WTC11 (cell line): ENCODE measurements around the gene LRRC18. TPM values are rescaled to one million over a fixed set of nuclear protein-coding genes. Genes with fewer than 3 reads are reported as not detected.

Experiments used
- ATAC-seq: fragments of 200-7000 bp; cut with Tn5 transposase; 2 replicates; pipeline ENCODE4 v1.10.0; 2021; ENCODE audit warnings: mild to moderate bottlenecking, moderate library complexity
- CTCF ChIA-PET: fragments of 300-600 bp; sonication (Branson Sonifier 250); formaldehyde crosslinking; loops from one replicate; lab custom pipeline; 2021; ENCODE audit warnings: antibody characterized with exemption; lab: Charles Lee
- POLR2A ChIA-PET: fragments of 350-600 bp; sonication (Branson Sonifier 250); formaldehyde crosslinking; loops from one replicate; lab custom pipeline; 2021; ENCODE audit warnings: antibody characterized with exemption; lab: Charles Lee
- DNase-seq: peaks from one replicate; pipeline ENCODE4 v3.0.0; 2021; ENCODE audit warnings: low spot score
- H3K27ac Mint-ChIP-seq: 2 replicates; pipeline ENCODE4 v1.8.0; 2021; ENCODE audit warnings: mixed read lengths
- H3K27me3 Mint-ChIP-seq: 2 replicates; pipeline ENCODE4 v1.8.0; 2021; ENCODE audit warnings: low read depth, mild to moderate bottlenecking, moderate library complexity, mixed read lengths
- H3K36me3 Mint-ChIP-seq: 2 replicates; pipeline ENCODE4 v1.8.0; 2021; ENCODE audit warnings: mixed read lengths
- H3K4me1 Mint-ChIP-seq: 2 replicates; pipeline ENCODE4 v1.8.0; 2022; ENCODE audit warnings: mixed read lengths
- H3K4me3 Mint-ChIP-seq: 2 replicates; pipeline ENCODE4 v1.8.0; 2021; ENCODE audit warnings: mild to moderate bottlenecking, moderate library complexity, mixed read lengths
- H3K9me3 Mint-ChIP-seq: 2 replicates; pipeline ENCODE4 v1.8.0; 2021; ENCODE audit warnings: mixed read lengths
- AFF4 ChIP-seq: sonication (generic); formaldehyde crosslinking; IDR thresholded peaks from 2 replicates; pipeline ENCODE4 v1.8.1; 2023; ENCODE audit warnings: mild to moderate bottlenecking, missing genetic modification reagents, borderline replicate concordance
- CBFB ChIP-seq: sonication (generic); formaldehyde crosslinking; IDR thresholded peaks from 2 replicates; pipeline ENCODE4 v1.8.1; 2022; ENCODE audit warnings: mild to moderate bottlenecking, low read depth, missing genetic modification reagents
- CDX4 ChIP-seq: fragments of 250-450 bp; sonication (Bioruptor Pico); IDR thresholded peaks from 2 replicates; pipeline ENCODE4 v1.9.0; 2021; ENCODE audit warnings: moderate library complexity, mild to moderate bottlenecking, inconsistent platforms, borderline replicate concordance
- FOXJ3 ChIP-seq: sonication (generic); formaldehyde crosslinking; IDR thresholded peaks from 2 replicates; pipeline ENCODE4 v1.9.0; 2021; ENCODE audit warnings: missing genetic modification reagents, mild to moderate bottlenecking, borderline replicate concordance
- FOXP1 ChIP-seq: sonication (generic); formaldehyde crosslinking; IDR thresholded peaks from 2 replicates; pipeline ENCODE4 v1.8.0; 2022; ENCODE audit warnings: missing genetic modification reagents, mild to moderate bottlenecking, moderate library complexity, borderline replicate concordance
- HMGA2 ChIP-seq: fragments of 250-450 bp; sonication (Bioruptor Pico); IDR thresholded peaks from 2 replicates; pipeline ENCODE4 v1.4.0; 2021; ENCODE audit warnings: mild to moderate bottlenecking, moderate library complexity
- JUN ChIP-seq: sonication (generic); formaldehyde crosslinking; IDR thresholded peaks from 2 replicates; pipeline ENCODE4 v1.8.0; 2023; ENCODE audit warnings: mild to moderate bottlenecking, missing genetic modification reagents
- NFATC4 ChIP-seq: fragments of 250-450 bp; sonication (Bioruptor Pico); IDR thresholded peaks from 2 replicates; pipeline ENCODE4 v1.9.0; 2021; ENCODE audit warnings: mild to moderate bottlenecking
- NR1H2 ChIP-seq: sonication (generic); formaldehyde crosslinking; IDR thresholded peaks from 2 replicates; pipeline ENCODE4 v1.9.0; 2021; ENCODE audit warnings: mild to moderate bottlenecking, moderate library complexity, missing genetic modification reagents
- RELA ChIP-seq: sonication (generic); formaldehyde crosslinking; IDR thresholded peaks from 2 replicates; pipeline ENCODE4 v1.8.1; 2022; ENCODE audit warnings: missing genetic modification reagents, mild to moderate bottlenecking, borderline replicate concordance
- SOX15 ChIP-seq: fragments of 250-450 bp; sonication (Bioruptor Pico); IDR thresholded peaks from 2 replicates; pipeline ENCODE4 v1.9.0; 2021; ENCODE audit warnings: mild to moderate bottlenecking
- SP1 ChIP-seq: sonication (generic); formaldehyde crosslinking; conservative IDR thresholded peaks from 2 replicates; pipeline ENCODE4 v1.8.1; 2022; ENCODE audit warnings: missing genetic modification reagents
- TEAD4 ChIP-seq: sonication (generic); formaldehyde crosslinking; IDR thresholded peaks from 2 replicates; pipeline ENCODE4 v1.8.0; 2022; ENCODE audit warnings: mild to moderate bottlenecking, missing genetic modification reagents
- ZNF512 ChIP-seq: sonication (generic); formaldehyde crosslinking; IDR thresholded peaks from 2 replicates; pipeline ENCODE4 v1.8.1; 2022; ENCODE audit warnings: missing genetic modification reagents, borderline replicate concordance
- ZSCAN18 ChIP-seq: fragments of 250-450 bp; sonication (Bioruptor Pico); IDR thresholded peaks from 2 replicates; pipeline ENCODE4 v2.1.2; 2022; ENCODE audit warnings: mild to moderate bottlenecking, moderate library complexity
- total RNA-seq: library from RNA; stranded (reverse); gene quantifications from 3 replicates; pipeline ENCODE4 v1.2.3, GENCODE V29; 2021
- TF ChIP-seq, protein P1 (sequence below): sonication (generic); formaldehyde crosslinking; IDR thresholded peaks from 2 replicates; pipeline ENCODE4 v1.8.1; 2023; ENCODE audit warnings: mild to moderate bottlenecking, moderate library complexity, missing genetic modification reagents
- TF ChIP-seq, protein P2 (sequence below): sonication (generic); formaldehyde crosslinking; IDR thresholded peaks from 2 replicates; pipeline ENCODE4 v1.8.1; 2022; ENCODE audit warnings: low read depth, missing genetic modification reagents, borderline replicate concordance
- TF ChIP-seq, protein P3 (sequence below): sonication (generic); formaldehyde crosslinking; IDR thresholded peaks from 2 replicates; pipeline ENCODE4 v1.8.1; 2023; ENCODE audit warnings: mild to moderate bottlenecking, missing genetic modification reagents, moderate library complexity
- TF ChIP-seq, protein P4 (sequence below): sonication (generic); formaldehyde crosslinking; IDR thresholded peaks from 2 replicates; pipeline ENCODE4 v1.8.0; 2022; ENCODE audit warnings: mild to moderate bottlenecking, missing genetic modification reagents

The LRRC18 gene
- total RNA-seq, 1 experiment from 2014 or later: not detected

- no peak overlapping the region for H3K27ac Mint-ChIP-seq
- no peak for ATAC-seq
- no peaks in the 10 kb centered on the region for H3K27me3 Mint-ChIP-seq
- H3K9me3 Mint-ChIP-seq: no peaks in the 10 kb centered on the region
- POLR2A ChIA-PET: no interaction called here
- TF ChIP-seq, protein P1, sequence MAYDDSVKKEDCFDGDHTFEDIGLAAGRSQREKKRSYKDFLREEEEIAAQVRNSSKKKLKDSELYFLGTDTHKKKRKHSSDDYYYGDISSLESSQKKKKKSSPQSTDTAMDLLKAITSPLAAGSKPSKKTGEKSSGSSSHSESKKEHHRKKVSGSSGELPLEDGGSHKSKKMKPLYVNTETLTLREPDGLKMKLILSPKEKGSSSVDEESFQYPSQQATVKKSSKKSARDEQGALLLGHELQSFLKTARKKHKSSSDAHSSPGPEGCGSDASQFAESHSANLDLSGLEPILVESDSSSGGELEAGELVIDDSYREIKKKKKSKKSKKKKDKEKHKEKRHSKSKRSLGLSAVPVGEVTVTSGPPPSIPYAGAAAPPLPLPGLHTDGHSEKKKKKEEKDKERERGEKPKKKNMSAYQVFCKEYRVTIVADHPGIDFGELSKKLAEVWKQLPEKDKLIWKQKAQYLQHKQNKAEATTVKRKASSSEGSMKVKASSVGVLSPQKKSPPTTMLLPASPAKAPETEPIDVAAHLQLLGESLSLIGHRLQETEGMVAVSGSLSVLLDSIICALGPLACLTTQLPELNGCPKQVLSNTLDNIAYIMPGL (CRISPR knock-in tag): no peak
- TF ChIP-seq, protein P2, sequence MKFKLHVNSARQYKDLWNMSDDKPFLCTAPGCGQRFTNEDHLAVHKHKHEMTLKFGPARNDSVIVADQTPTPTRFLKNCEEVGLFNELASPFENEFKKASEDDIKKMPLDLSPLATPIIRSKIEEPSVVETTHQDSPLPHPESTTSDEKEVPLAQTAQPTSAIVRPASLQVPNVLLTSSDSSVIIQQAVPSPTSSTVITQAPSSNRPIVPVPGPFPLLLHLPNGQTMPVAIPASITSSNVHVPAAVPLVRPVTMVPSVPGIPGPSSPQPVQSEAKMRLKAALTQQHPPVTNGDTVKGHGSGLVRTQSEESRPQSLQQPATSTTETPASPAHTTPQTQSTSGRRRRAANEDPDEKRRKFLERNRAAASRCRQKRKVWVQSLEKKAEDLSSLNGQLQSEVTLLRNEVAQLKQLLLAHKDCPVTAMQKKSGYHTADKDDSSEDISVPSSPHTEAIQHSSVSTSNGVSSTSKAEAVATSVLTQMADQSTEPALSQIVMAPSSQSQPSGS (CRISPR knock-in tag): no peak
- TF ChIP-seq, protein P3, sequence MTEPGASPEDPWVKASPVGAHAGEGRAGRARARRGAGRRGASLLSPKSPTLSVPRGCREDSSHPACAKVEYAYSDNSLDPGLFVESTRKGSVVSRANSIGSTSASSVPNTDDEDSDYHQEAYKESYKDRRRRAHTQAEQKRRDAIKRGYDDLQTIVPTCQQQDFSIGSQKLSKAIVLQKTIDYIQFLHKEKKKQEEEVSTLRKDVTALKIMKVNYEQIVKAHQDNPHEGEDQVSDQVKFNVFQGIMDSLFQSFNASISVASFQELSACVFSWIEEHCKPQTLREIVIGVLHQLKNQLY (CRISPR knock-in tag): no peak
- no peak for TF ChIP-seq AFF4
- no peak for TF ChIP-seq FOXJ3 (CRISPR knock-in tag)
- TF ChIP-seq JUN (CRISPR knock-in tag): no peak
- TF ChIP-seq SP1 (CRISPR knock-in tag): no peak
- no peak for TF ChIP-seq CBFB (CRISPR knock-in tag)
- no peak for TF ChIP-seq ZNF512 (CRISPR knock-in tag)
- TF ChIP-seq NFATC4: no peak
- TF ChIP-seq NR1H2 (CRISPR knock-in tag): no peak
- no peak for TF ChIP-seq ZSCAN18
- no peak for TF ChIP-seq TEAD4 (CRISPR knock-in tag)
- no peak for TF ChIP-seq HMGA2
- no peak for TF ChIP-seq SOX15 (CRISPR knock-in tag)
- no peak for TF ChIP-seq CDX4 (CRISPR knock-in tag)
- TF ChIP-seq FOXP1 (CRISPR knock-in tag): no peak
- TF ChIP-seq, protein P4, sequence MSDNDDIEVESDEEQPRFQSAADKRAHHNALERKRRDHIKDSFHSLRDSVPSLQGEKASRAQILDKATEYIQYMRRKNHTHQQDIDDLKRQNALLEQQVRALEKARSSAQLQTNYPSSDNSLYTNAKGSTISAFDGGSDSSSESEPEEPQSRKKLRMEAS (CRISPR knock-in tag): no peak
- no peak for TF ChIP-seq RELA
- DNase-seq: no peak
- CTCF ChIA-PET: no interaction called here
- no peaks in the 10 kb centered on the region for H3K36me3 Mint-ChIP-seq
- peaks cover 3% of the 10 kb centered on the region; the same call in 1 of the 2 replicates for H3K4me1 Mint-ChIP-seq
- no peak overlapping the region for H3K4me3 Mint-ChIP-seq
These were observed 36.5 kb downstream of the LRRC18 start for GRCh38 chr10:48903151-48903550.
